ENCODE measurements around the gene BTC.

Gene BTC

DNA sequence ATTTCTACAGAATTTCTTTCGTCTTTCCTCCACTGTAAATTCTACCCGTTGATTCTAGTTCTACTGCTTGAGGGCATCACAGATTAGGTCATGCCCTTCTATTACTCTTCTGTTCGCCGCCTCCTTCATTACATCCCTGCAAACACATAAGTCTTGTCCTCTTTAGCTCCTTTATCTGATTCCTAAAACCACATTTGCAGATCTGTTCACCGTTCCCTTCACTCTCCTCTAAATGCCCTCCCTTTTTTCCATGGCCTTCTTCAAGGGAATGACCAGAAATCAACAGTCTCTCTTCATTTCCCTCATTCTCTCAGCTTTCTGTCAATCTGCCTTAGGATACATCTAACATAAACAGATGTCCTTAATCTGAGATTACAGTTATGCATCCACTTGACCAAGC, 43.1 kb downstream of the BTC start:
- TF ChIP-seq EP300 (IDR thresholded peaks at IDR 0.05; ENCODE audit: borderline replicate concordance) (no peak), ZBTB7A (IDR thresholded peaks at IDR 0.05; ENCODE audit: low read depth) (no peak), RAD21 (IDR thresholded peaks at IDR 0.05; ENCODE audit: low read depth) (no peak), EGR1 (IDR thresholded peaks at IDR 0.05) (no peak), TEAD4 (IDR thresholded peaks at IDR 0.05) (no peak), CEBPB (IDR thresholded peaks at IDR 0.05) (no peak), TCF12 (IDR thresholded peaks at IDR 0.05; ENCODE audit: low read depth) (no peak), YY1 (IDR thresholded peaks at IDR 0.05; ENCODE audit: low read depth) (no peak), CREB1 (IDR thresholded peaks at IDR 0.05; ENCODE audit: low read depth) (no peak), NFIC (IDR thresholded peaks at IDR 0.05) (no peak), TAF1 (IDR thresholded peaks at IDR 0.05; ENCODE audit: low read depth) (no peak), FOXM1 (IDR thresholded peaks at IDR 0.05; ENCODE audit: borderline replicate concordance, low read depth) (no peak)
- TF ChIP-seq, protein P1, sequence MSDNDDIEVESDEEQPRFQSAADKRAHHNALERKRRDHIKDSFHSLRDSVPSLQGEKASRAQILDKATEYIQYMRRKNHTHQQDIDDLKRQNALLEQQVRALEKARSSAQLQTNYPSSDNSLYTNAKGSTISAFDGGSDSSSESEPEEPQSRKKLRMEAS (IDR thresholded peaks at IDR 0.05) = no peak
- TF ChIP-seq, protein P2, sequence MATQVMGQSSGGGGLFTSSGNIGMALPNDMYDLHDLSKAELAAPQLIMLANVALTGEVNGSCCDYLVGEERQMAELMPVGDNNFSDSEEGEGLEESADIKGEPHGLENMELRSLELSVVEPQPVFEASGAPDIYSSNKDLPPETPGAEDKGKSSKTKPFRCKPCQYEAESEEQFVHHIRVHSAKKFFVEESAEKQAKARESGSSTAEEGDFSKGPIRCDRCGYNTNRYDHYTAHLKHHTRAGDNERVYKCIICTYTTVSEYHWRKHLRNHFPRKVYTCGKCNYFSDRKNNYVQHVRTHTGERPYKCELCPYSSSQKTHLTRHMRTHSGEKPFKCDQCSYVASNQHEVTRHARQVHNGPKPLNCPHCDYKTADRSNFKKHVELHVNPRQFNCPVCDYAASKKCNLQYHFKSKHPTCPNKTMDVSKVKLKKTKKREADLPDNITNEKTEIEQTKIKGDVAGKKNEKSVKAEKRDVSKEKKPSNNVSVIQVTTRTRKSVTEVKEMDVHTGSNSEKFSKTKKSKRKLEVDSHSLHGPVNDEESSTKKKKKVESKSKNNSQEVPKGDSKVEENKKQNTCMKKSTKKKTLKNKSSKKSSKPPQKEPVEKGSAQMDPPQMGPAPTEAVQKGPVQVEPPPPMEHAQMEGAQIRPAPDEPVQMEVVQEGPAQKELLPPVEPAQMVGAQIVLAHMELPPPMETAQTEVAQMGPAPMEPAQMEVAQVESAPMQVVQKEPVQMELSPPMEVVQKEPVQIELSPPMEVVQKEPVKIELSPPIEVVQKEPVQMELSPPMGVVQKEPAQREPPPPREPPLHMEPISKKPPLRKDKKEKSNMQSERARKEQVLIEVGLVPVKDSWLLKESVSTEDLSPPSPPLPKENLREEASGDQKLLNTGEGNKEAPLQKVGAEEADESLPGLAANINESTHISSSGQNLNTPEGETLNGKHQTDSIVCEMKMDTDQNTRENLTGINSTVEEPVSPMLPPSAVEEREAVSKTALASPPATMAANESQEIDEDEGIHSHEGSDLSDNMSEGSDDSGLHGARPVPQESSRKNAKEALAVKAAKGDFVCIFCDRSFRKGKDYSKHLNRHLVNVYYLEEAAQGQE (IDR thresholded peaks at IDR 0.05; ENCODE audit: low read depth) = no peak
- TF ChIP-seq, protein P3, sequence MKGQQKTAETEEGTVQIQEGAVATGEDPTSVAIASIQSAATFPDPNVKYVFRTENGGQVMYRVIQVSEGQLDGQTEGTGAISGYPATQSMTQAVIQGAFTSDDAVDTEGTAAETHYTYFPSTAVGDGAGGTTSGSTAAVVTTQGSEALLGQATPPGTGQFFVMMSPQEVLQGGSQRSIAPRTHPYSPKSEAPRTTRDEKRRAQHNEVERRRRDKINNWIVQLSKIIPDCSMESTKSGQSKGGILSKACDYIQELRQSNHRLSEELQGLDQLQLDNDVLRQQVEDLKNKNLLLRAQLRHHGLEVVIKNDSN (IDR thresholded peaks at IDR 0.05) = no peak

DNA sequence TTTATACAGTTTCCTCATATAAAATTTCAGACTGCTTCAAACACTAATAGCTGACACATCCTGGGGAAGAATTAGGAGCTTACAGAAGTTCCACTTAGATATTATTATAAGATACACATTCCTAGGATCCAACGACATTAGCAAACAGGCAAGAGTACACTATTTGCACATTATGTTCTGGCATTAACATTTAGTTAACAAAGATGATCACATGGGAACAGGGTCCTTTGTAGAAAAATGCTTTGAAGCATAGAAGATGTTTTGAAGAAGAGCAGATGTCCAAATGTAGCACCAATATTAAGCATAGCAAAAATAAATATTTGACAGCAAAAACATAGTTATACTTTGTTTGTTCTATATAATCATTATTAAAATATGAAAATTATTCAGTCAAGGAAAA, 52.1 kb downstream of the BTC start:
- TF ChIP-seq FOXM1 (IDR thresholded peaks at IDR 0.05; ENCODE audit: borderline replicate concordance, low read depth) (no peak), CEBPB (IDR thresholded peaks at IDR 0.05) (no peak), TAF1 (IDR thresholded peaks at IDR 0.05; ENCODE audit: low read depth) (no peak), EGR1 (IDR thresholded peaks at IDR 0.05) (no peak), CREB1 (IDR thresholded peaks at IDR 0.05; ENCODE audit: low read depth) (no peak), TCF12 (IDR thresholded peaks at IDR 0.05; ENCODE audit: low read depth) (no peak), NFIC (IDR thresholded peaks at IDR 0.05) (no peak), YY1 (IDR thresholded peaks at IDR 0.05; ENCODE audit: low read depth) (no peak), EP300 (IDR thresholded peaks at IDR 0.05; ENCODE audit: borderline replicate concordance) (no peak), TEAD4 (IDR thresholded peaks at IDR 0.05) (no peak), RAD21 (IDR thresholded peaks at IDR 0.05; ENCODE audit: low read depth) (no peak), ZBTB7A (IDR thresholded peaks at IDR 0.05; ENCODE audit: low read depth) (no peak)
- TF ChIP-seq, protein P2 (IDR thresholded peaks at IDR 0.05; ENCODE audit: low read depth) = no peak
- TF ChIP-seq, protein P3 (IDR thresholded peaks at IDR 0.05) = no peak
- TF ChIP-seq, protein P1 (IDR thresholded peaks at IDR 0.05) = no peak

DNA sequence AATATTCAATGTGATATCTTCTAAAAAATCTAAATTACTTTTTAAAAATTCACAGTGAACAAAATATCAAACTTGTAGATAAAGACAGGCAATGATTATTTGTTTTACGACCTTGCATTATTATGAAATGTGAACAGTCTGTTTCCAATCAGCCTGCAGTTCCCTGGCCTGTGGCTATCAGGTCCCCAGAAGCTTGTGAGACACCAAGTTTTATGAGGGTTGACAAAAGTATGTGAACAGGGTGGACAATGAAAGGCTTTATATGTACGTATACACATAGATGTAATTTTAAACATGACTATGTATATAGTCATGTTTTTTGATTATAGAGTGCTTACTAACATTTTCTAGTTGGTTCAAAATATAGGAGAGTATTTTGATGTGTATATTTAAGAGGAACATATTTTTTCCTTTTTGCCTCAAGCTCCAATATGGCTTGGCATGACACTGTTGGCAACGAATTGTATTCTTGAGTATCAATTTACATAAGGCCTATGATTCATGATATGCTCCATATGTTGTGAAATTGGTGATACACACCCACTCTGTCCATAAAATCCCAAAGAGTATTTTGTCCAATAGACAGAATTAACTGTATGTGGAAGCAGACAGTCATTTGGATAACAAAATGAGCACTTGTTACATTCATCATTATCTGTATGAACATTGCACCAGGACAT, 55.7 kb downstream of the BTC start:
- TF ChIP-seq NFIC (IDR thresholded peaks at IDR 0.05) = no peak
- TF ChIP-seq CEBPB (IDR thresholded peaks at IDR 0.05) = no peak
- TF ChIP-seq, protein P3 (IDR thresholded peaks at IDR 0.05) = no peak
- TF ChIP-seq, protein P1 (IDR thresholded peaks at IDR 0.05) = no peak
- TF ChIP-seq, protein P2 (IDR thresholded peaks at IDR 0.05; ENCODE audit: low read depth) = no peak
- no peak for TF ChIP-seq EGR1 (IDR thresholded peaks at IDR 0.05)
- TF ChIP-seq FOXM1 (IDR thresholded peaks at IDR 0.05; ENCODE audit: borderline replicate concordance, low read depth) = no peak
- TF ChIP-seq TCF12 (IDR thresholded peaks at IDR 0.05; ENCODE audit: low read depth) = no peak
- TF ChIP-seq EP300 (IDR thresholded peaks at IDR 0.05; ENCODE audit: borderline replicate concordance) = no peak
- TF ChIP-seq RAD21 (IDR thresholded peaks at IDR 0.05; ENCODE audit: low read depth) = no peak
- TF ChIP-seq YY1 (IDR thresholded peaks at IDR 0.05; ENCODE audit: low read depth) = no peak
- TF ChIP-seq TEAD4 (IDR thresholded peaks at IDR 0.05) = no peak
- no peak for TF ChIP-seq TAF1 (IDR thresholded peaks at IDR 0.05; ENCODE audit: low read depth)
- TF ChIP-seq ZBTB7A (IDR thresholded peaks at IDR 0.05; ENCODE audit: low read depth) = no peak
- TF ChIP-seq CREB1 (IDR thresholded peaks at IDR 0.05; ENCODE audit: low read depth) = no peak
